ENCODE measurements around the gene CABCOCO1.

DNA sequence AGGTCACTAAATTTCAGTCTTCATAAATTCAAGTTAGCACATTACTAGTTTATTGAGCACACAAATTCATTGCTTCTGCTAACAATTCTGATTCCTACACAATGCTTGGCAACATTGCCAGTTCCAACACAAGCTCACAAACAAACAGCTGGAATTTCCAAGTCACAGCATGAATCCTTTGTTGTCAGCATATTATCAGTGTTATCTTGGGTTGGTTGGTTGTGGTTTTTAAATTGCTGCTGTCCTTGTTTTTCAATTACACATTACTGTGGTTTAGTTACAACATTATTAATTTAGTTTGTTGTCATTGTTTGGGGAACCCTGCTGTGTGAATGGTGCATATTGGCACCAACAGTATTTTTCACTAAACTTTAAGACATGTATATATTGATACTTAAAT lies 152.8 kb downstream of the CABCOCO1 start:
- no peak for TF ChIP-seq CTCF (IDR thresholded peaks at IDR 0.05)
- TF ChIP-seq EZH2 (IDR thresholded peaks at IDR 0.05): no peak
- no peak for TF ChIP-seq EZH2phosphoT487 (IDR thresholded peaks at IDR 0.05)

Data from neural progenitor cell (in vitro differentiated cells).